ENCODE data around the gene IFNA2. TPM values are rescaled to one million over a fixed set of nuclear protein-coding genes. Genes with fewer than 3 reads are reported as not detected.
"Not testable (repeated sequence)": the region's sequence is repeated elsewhere in the genome, so short reads cannot be mapped to it uniquely, and the experiment has no call there.

The IFNA2 gene
- not detected for polyA plus RNA-seq (2013)

GRCh38 chr9:21385131-21385670, at the start of gene IFNA2:
Gene IFNA2, minus strand, starts transcription at chr9:21385398. Its CDS starts 69 bp downstream, at chr9:21385329.
- CTCF ChIA-PET, result interaction anchor here (1.1 to 1.6 kb wide), 4 partner anchors 16 to 63 kb away, joined by 3 to 4 read pairs (median 3); no protein-coding TSS in a partner anchor
- WGBS (ENCODE audit: insufficient coverage), result 0% methylated on average over 1 of the region's 1 CpG
- H3K4me1 ChIP-seq (ENCODE audit: control extremely low read depth in 1 of 4, control insufficient read depth in 4 of 4, insufficient read depth in 4 of 4, low read length in 3 of 4), result peaks cover 15 to 34% (median 23%) of the 10 kb centered on the region in 4 experiments

GRCh38 chr9:21435015-21435383, 49.8 kb upstream of the IFNA2 start:
- H3K27me3 ChIP-seq (replicated peaks in 2 of 5; ENCODE audit: control insufficient read depth in 4 of 5, insufficient read depth in 5 of 5, low read length in 4 of 5); DNase-seq; H3K27ac ChIP-seq (ENCODE audit: insufficient read depth in 1 of 2, low read depth in 1 of 2, low read length in 2 of 2, poor library complexity in 1 of 2, severe bottlenecking in 2 of 2); POLR2A ChIA-PET; H3K4me1 ChIP-seq (ENCODE audit: control extremely low read depth in 1 of 4, control insufficient read depth in 4 of 4, insufficient read depth in 4 of 4, low read length in 3 of 4); H3K36me3 ChIP-seq (ENCODE audit: control insufficient read depth in 4 of 4, insufficient read depth in 4 of 4, low read length in 3 of 4); H3K4me3 ChIP-seq (ENCODE audit: control insufficient read depth in 1 of 7, extremely low read depth in 1 of 7, insufficient read depth in 4 of 7, low read depth in 2 of 7, low read length in 6 of 7); H3K9me3 ChIP-seq (ENCODE audit: control extremely low read depth in 1 of 5, control insufficient read depth in 4 of 5, insufficient read depth in 2 of 5, low read depth in 1 of 5, low read length in 4 of 5): not testable (repeated sequence)
- CTCF ChIA-PET, result interaction anchor here (0.9 to 9.1 kb wide), 26 partner anchors 9 to 185 kb away, joined by 3 to 65 read pairs (median 4); no protein-coding TSS in a partner anchor
- 87% methylated on average over 1 of the region's 7 CpGs for WGBS (ENCODE audit: insufficient coverage)

More at GRCh38 chr9:21385131-21385670, at the start of gene IFNA2:
- Histone ChIP-seq H3K27me3 (replicated peaks in 2 of 5; ENCODE audit: control insufficient read depth in 4 of 5, insufficient read depth in 5 of 5, low read length in 4 of 5) (no peaks in the 10 kb centered on the region), H3K36me3 (ENCODE audit: control insufficient read depth in 4 of 4, insufficient read depth in 4 of 4, low read length in 3 of 4) (no peaks in the 10 kb centered on the region), H3K4me3 (ENCODE audit: control insufficient read depth in 1 of 7, extremely low read depth in 1 of 7, insufficient read depth in 4 of 7, low read depth in 2 of 7, low read length in 6 of 7) (no peak within 1 kb of the TSS), H3K27ac (ENCODE audit: insufficient read depth in 1 of 2, low read depth in 1 of 2, low read length in 2 of 2, poor library complexity in 1 of 2, severe bottlenecking in 2 of 2) (no peak within 1 kb of the TSS), H3K9me3 (ENCODE audit: control extremely low read depth in 1 of 5, control insufficient read depth in 4 of 5, insufficient read depth in 2 of 5, low read depth in 1 of 5, low read length in 4 of 5) (no peaks in the 10 kb centered on the region)
- DNase-seq, result peak; percentile 43 to 89 (median 84)
- POLR2A ChIA-PET, result no interaction called here

- POLR2A ChIA-PET, result no interaction called here
- Histone ChIP-seq H3K36me3 (ENCODE audit: control insufficient read depth in 4 of 4, insufficient read depth in 4 of 4, low read length in 3 of 4) (no peaks in the 10 kb centered on the region), H3K4me3 (ENCODE audit: control insufficient read depth in 1 of 7, extremely low read depth in 1 of 7, insufficient read depth in 4 of 7, low read depth in 2 of 7, low read length in 6 of 7) (no peak overlapping the region), H3K27me3 (replicated peaks in 2 of 5; ENCODE audit: control insufficient read depth in 4 of 5, insufficient read depth in 5 of 5, low read length in 4 of 5) (no peaks in the 10 kb centered on the region), H3K27ac (ENCODE audit: insufficient read depth in 1 of 2, low read depth in 1 of 2, low read length in 2 of 2, poor library complexity in 1 of 2, severe bottlenecking in 2 of 2) (no peak overlapping the region), H3K4me1 (ENCODE audit: control extremely low read depth in 1 of 4, control insufficient read depth in 4 of 4, insufficient read depth in 4 of 4, low read length in 3 of 4) (peaks cover 0 to 7% (median 4%) of the 10 kb centered on the region in 4 experiments), H3K9me3 (ENCODE audit: control extremely low read depth in 1 of 5, control insufficient read depth in 4 of 5, insufficient read depth in 2 of 5, low read depth in 1 of 5, low read length in 4 of 5) (no peaks in the 10 kb centered on the region)
- CTCF ChIA-PET, result interaction anchor here (0.9 to 9.1 kb wide), 27 partner anchors 9 to 185 kb away, joined by 3 to 65 read pairs (median 4); no protein-coding TSS in a partner anchor
- peak; percentile 73 to 87 (median 84) for DNase-seq
- 82% methylated on average over 3 of the region's 9 CpGs for WGBS (ENCODE audit: insufficient coverage)
These were observed 49.2 kb upstream of the IFNA2 start for GRCh38 chr9:21434202-21435014.

GRCh38 chr9:21432672-21433425, 47.7 kb upstream of the IFNA2 start:
- peak overlapping the region in 1 of 2 experiments; percentile 44 for H3K27ac ChIP-seq (ENCODE audit: insufficient read depth in 1 of 2, low read depth in 1 of 2, low read length in 2 of 2, poor library complexity in 1 of 2, severe bottlenecking in 2 of 2)
- no peaks in the 10 kb centered on the region for H3K36me3 ChIP-seq (ENCODE audit: control insufficient read depth in 4 of 4, insufficient read depth in 4 of 4, low read length in 3 of 4)
- H3K4me1 ChIP-seq (ENCODE audit: control extremely low read depth in 1 of 4, control insufficient read depth in 4 of 4, insufficient read depth in 4 of 4, low read length in 3 of 4), result peaks cover 0 to 12% (median 7%) of the 10 kb centered on the region in 4 experiments
- H3K4me3 ChIP-seq (ENCODE audit: control insufficient read depth in 1 of 7, extremely low read depth in 1 of 7, insufficient read depth in 4 of 7, low read depth in 2 of 7, low read length in 6 of 7), result peak overlapping the region in 2 of 7 experiments; percentile 22 to 46
- POLR2A ChIA-PET, result no interaction called here
- peak; percentile 17 to 49 (median 41) for DNase-seq
- H3K27me3 ChIP-seq (replicated peaks in 2 of 5; ENCODE audit: control insufficient read depth in 4 of 5, insufficient read depth in 5 of 5, low read length in 4 of 5), result no peaks in the 10 kb centered on the region
- 50% methylated on average over 1 of the region's 2 CpGs for WGBS (ENCODE audit: insufficient coverage)
- CTCF ChIA-PET, result interaction anchor here (0.7 to 9.1 kb wide), 15 partner anchors 8 to 203 kb away, joined by 3 to 65 read pairs (median 3); partner anchors contain the start of gene IFNA8
- H3K9me3 ChIP-seq (ENCODE audit: control extremely low read depth in 1 of 5, control insufficient read depth in 4 of 5, insufficient read depth in 2 of 5, low read depth in 1 of 5, low read length in 4 of 5), result no peaks in the 10 kb centered on the region

GRCh38 chr9:21429191-21429590, 44.0 kb upstream of the IFNA2 start:
- no peaks in the 10 kb centered on the region for H3K27me3 ChIP-seq (replicated peaks in 2 of 5; ENCODE audit: control insufficient read depth in 4 of 5, insufficient read depth in 5 of 5, low read length in 4 of 5)
- ChIA-PET POLR2A (no interaction called here), CTCF (interaction anchor here (1.1 kb wide), 1 partner anchor 9 kb away, joined by 3 read pairs; no protein-coding TSS in a partner anchor)
- no peaks in the 10 kb centered on the region for H3K9me3 ChIP-seq (ENCODE audit: control extremely low read depth in 1 of 5, control insufficient read depth in 4 of 5, insufficient read depth in 2 of 5, low read depth in 1 of 5, low read length in 4 of 5)
- no peaks in the 10 kb centered on the region for H3K36me3 ChIP-seq (ENCODE audit: control insufficient read depth in 4 of 4, insufficient read depth in 4 of 4, low read length in 3 of 4)
- H3K4me3 ChIP-seq (ENCODE audit: control insufficient read depth in 1 of 7, extremely low read depth in 1 of 7, insufficient read depth in 4 of 7, low read depth in 2 of 7, low read length in 6 of 7), result no peak overlapping the region
- no CpG with 5 or more reads among the region's 2 CpGs for WGBS (ENCODE audit: insufficient coverage)
- H3K27ac ChIP-seq (ENCODE audit: insufficient read depth in 1 of 2, low read depth in 1 of 2, low read length in 2 of 2, poor library complexity in 1 of 2, severe bottlenecking in 2 of 2), result no peak overlapping the region
- DNase-seq, result peak in 2 of 3 donors; percentile 38 to 48
- peaks cover 0 to 12% (median 7%) of the 10 kb centered on the region in 4 experiments for H3K4me1 ChIP-seq (ENCODE audit: control extremely low read depth in 1 of 4, control insufficient read depth in 4 of 4, insufficient read depth in 4 of 4, low read length in 3 of 4)

- Histone ChIP-seq H3K27me3 (replicated peaks in 2 of 5; ENCODE audit: control insufficient read depth in 4 of 5, insufficient read depth in 5 of 5, low read length in 4 of 5) (no peaks in the 10 kb centered on the region), H3K9me3 (ENCODE audit: control extremely low read depth in 1 of 5, control insufficient read depth in 4 of 5, insufficient read depth in 2 of 5, low read depth in 1 of 5, low read length in 4 of 5) (no peaks in the 10 kb centered on the region), H3K4me1 (ENCODE audit: control extremely low read depth in 1 of 4, control insufficient read depth in 4 of 4, insufficient read depth in 4 of 4, low read length in 3 of 4) (peaks cover 0 to 12% (median 7%) of the 10 kb centered on the region in 4 experiments), H3K36me3 (ENCODE audit: control insufficient read depth in 4 of 4, insufficient read depth in 4 of 4, low read length in 3 of 4) (no peaks in the 10 kb centered on the region), H3K4me3 (ENCODE audit: control insufficient read depth in 1 of 7, extremely low read depth in 1 of 7, insufficient read depth in 4 of 7, low read depth in 2 of 7, low read length in 6 of 7) (no peak overlapping the region), H3K27ac (ENCODE audit: insufficient read depth in 1 of 2, low read depth in 1 of 2, low read length in 2 of 2, poor library complexity in 1 of 2, severe bottlenecking in 2 of 2) (no peak overlapping the region)
- ChIA-PET POLR2A (interaction anchor here (0.7 kb wide), 1 partner anchor 597 kb away, joined by 3 read pairs; no protein-coding TSS in a partner anchor), CTCF (interaction anchor here (1.1 to 1.2 kb wide), 2 partner anchors 10 to 34 kb away, joined by 3 to 5 read pairs; no protein-coding TSS in a partner anchor)
- no peak for DNase-seq
- WGBS (ENCODE audit: insufficient coverage), result no CpG with 5 or more reads among the region's 1 CpG
These were observed 43.0 kb upstream of the IFNA2 start for GRCh38 chr9:21428235-21428634.
